CD14-positive monocyte (primary cell): ENCODE data around the gene KRT72. TPM values are rescaled to one million over a fixed set of nuclear protein-coding genes. Genes with fewer than 3 reads are reported as not detected.

ENCODE experiments used
- DNase-seq, 3 donors: peaks; one replicate each; pipeline ENCODE4 v3.0.0-alpha.2; 2011 to 2022
- H2AFZ ChIP-seq: 2 replicates; pipeline ENCODE4 v1.6.0; 2012; ENCODE audit warnings: mild to moderate bottlenecking, low read depth, low read length, inconsistent platforms; ENCODE audit not compliant: insufficient read depth, poor library complexity, severe bottlenecking
- H3K27ac ChIP-seq, 2 donors: 1 replicate in 1 of 2; 2 replicates in 1 of 2; pipeline ENCODE4 v1.5.1; 2012 to 2013; ENCODE audit warnings: low read length in 2 of 2, control low read depth in 1 of 2, inconsistent platforms in 1 of 2, low read depth in 1 of 2, mild to moderate bottlenecking in 1 of 2
- H3K27me3 ChIP-seq, 2 donors: one replicate each; pipeline versions ENCODE4 v1.6.0 to v1.6.1; 2011 to 2013; ENCODE audit warnings: low read length in 2 of 2; ENCODE audit not compliant: control insufficient read depth in 2 of 2, insufficient read depth in 2 of 2
- H3K36me3 ChIP-seq, 2 donors: replicated peaks in 1 of 2; 1 replicate in 1 of 2; 2 replicates in 1 of 2; pipeline versions ENCODE4 v1.5.1 to v1.6.1; 2012 to 2013; ENCODE audit warnings: low read length in 2 of 2, control low read depth in 1 of 2, inconsistent platforms in 1 of 2, mild to moderate bottlenecking in 1 of 2; ENCODE audit not compliant: insufficient read depth in 2 of 2, control insufficient read depth in 1 of 2
- H3K4me1 ChIP-seq, 2 donors: 1 replicate in 1 of 2; 2 replicates in 1 of 2; pipeline versions ENCODE4 v1.5.1 to v1.6.1; 2012 to 2013; ENCODE audit warnings: low read length in 2 of 2, control low read depth in 1 of 2, inconsistent platforms in 1 of 2, mild to moderate bottlenecking in 1 of 2, moderate library complexity in 1 of 2; ENCODE audit not compliant: insufficient read depth in 2 of 2, control insufficient read depth in 1 of 2
- H3K4me2 ChIP-seq: replicated peaks from 2 replicates; pipeline ENCODE3; 2012; ENCODE audit warnings: low read length, moderate library complexity, mild to moderate bottlenecking; ENCODE audit not compliant: poor library complexity, severe bottlenecking; ENCODE audit errors: extremely low read depth
- H3K4me3 ChIP-seq, 3 experiments: fragments of 200-600 bp in 1 of 3; sonication (generic) in 1 of 3; replicated peaks in 1 of 3; 1 replicate in 2 of 3; 2 replicates in 1 of 3; pipeline ENCODE4 v1.5.1; 2011 to 2013; ENCODE audit warnings: low read length in 3 of 3, mild to moderate bottlenecking in 3 of 3, control low read depth in 2 of 3, low read depth in 2 of 3, inconsistent platforms in 1 of 3, moderate library complexity in 1 of 3
- H3K79me2 ChIP-seq: 2 replicates; pipeline ENCODE4 v1.6.0; 2012; ENCODE audit warnings: mild to moderate bottlenecking, control low read depth, inconsistent platforms, low read length, moderate library complexity; ENCODE audit not compliant: insufficient read depth
- H3K9ac ChIP-seq: 2 replicates; pipeline ENCODE4 v1.6.0; 2017; ENCODE audit warnings: low read length, mild to moderate bottlenecking; ENCODE audit not compliant: insufficient read depth, poor library complexity, severe bottlenecking
- H3K9me3 ChIP-seq, 2 donors: replicated peaks in 1 of 2; 1 replicate in 1 of 2; 2 replicates in 1 of 2; pipeline versions ENCODE4 v1.5.1 to v1.6.1; 2012 to 2013; ENCODE audit warnings: low read length in 2 of 2, control low read depth in 1 of 2; ENCODE audit not compliant: control insufficient read depth in 1 of 2, insufficient read depth in 1 of 2
- H4K20me1 ChIP-seq: 2 replicates; pipeline ENCODE4 v1.6.0; 2012; ENCODE audit warnings: mild to moderate bottlenecking, low read length, control low read depth, moderate library complexity; ENCODE audit not compliant: insufficient read depth
- H3K27ac Mint-ChIP-seq, 7 donors: one replicate each; pipeline ENCODE4 v1.8.0; 2020; ENCODE audit warnings: mild to moderate bottlenecking in 7 of 7, mixed read lengths in 7 of 7, moderate library complexity in 6 of 7, inconsistent platforms in 2 of 7
- H3K27me3 Mint-ChIP-seq, 3 donors: one replicate each; pipeline ENCODE4 v1.8.0; 2021 to 2022; ENCODE audit warnings: low read depth in 3 of 3, mild to moderate bottlenecking in 3 of 3, mixed read lengths in 3 of 3, moderate library complexity in 3 of 3, inconsistent platforms in 1 of 3
- H3K36me3 Mint-ChIP-seq, 2 donors: one replicate each; pipeline ENCODE4 v1.8.0; 2020; ENCODE audit warnings: mixed read lengths in 2 of 2, inconsistent platforms in 1 of 2, mild to moderate bottlenecking in 1 of 2
- H3K4me1 Mint-ChIP-seq: one replicate; pipeline ENCODE4 v1.8.0; 2020; ENCODE audit warnings: mild to moderate bottlenecking, mixed read lengths
- H3K4me3 Mint-ChIP-seq, 2 donors: one replicate each; pipeline ENCODE4 v1.8.0; 2020; ENCODE audit warnings: mild to moderate bottlenecking in 2 of 2, mixed read lengths in 2 of 2, moderate library complexity in 1 of 2
- H3K9me3 Mint-ChIP-seq, 7 donors: one replicate each; pipeline ENCODE4 v1.8.0; 2020 to 2022; ENCODE audit warnings: mixed read lengths in 7 of 7, mild to moderate bottlenecking in 6 of 7, moderate library complexity in 6 of 7, inconsistent platforms in 2 of 7
- CTCF ChIP-seq: fragments of 200-600 bp; IDR thresholded peaks from one replicate; pipeline ENCODE4 v1.8.0; 2022; ENCODE audit warnings: antibody characterized with exemption, mild to moderate bottlenecking
- WGBS: methylation state at CpG from one replicate; pipeline ENCODE4 v1.1.5; 2013; ENCODE audit warnings: missing lambda C conversion rate; ENCODE audit not compliant: insufficient coverage; 5-methylcytosine and 5-hydroxymethylcytosine counted together
- intact Hi-C, 2 donors: fragments of 100-400 bp; cut with micrococcal nuclease; formaldehyde crosslinking; loops; one replicate each; pipeline versions ENCODE4 v1.15.0 to v1.15.1; 2023
- polyA plus RNA-seq, 3 donors: library from polyadenylated mRNA; depleted of rRNA in 1 of 3; unstranded in 2 of 3; stranded (reverse) in 1 of 3; fragments of 300-500 nt in 2 of 3; fragments of >200 nt in 1 of 3; fragmentation: Illumina TruSeq in 2 of 3; gene quantifications; 1 replicate in 2 of 3; 2 replicates in 1 of 3; pipeline ENCODE4 v1.2.3, GENCODE V29; 2012 to 2021

Gene KRT72
- polyA plus RNA-seq, 3 donors = not detected

GRCh38 chr12:52628841-52629240, 27.6 kb upstream of the KRT72 start:
- no peak for DNase-seq
- H3K27me3 ChIP-seq = no peaks in the 10 kb centered on the region
- H3K9ac ChIP-seq = no peak overlapping the region
- no peak overlapping the region for H3K27ac ChIP-seq
- H3K4me2 ChIP-seq = no peak overlapping the region
- Mint-ChIP-seq H3K4me3 (no peak overlapping the region), H3K27me3 (peaks cover 0 to 10% (median 5%) of the 10 kb centered on the region in 3 donors), H3K36me3 (no peaks in the 10 kb centered on the region), H3K9me3 (no peaks in the 10 kb centered on the region), H3K27ac (no peak overlapping the region), H3K4me1 (peaks cover 8% of the 10 kb centered on the region)
- H3K4me3 ChIP-seq = no peak overlapping the region
- H2AFZ ChIP-seq = peak overlapping the region; percentile 34
- intact Hi-C loops = no loop called here
- no peak for TF ChIP-seq CTCF
- no peaks in the 10 kb centered on the region for H3K9me3 ChIP-seq
- H3K4me1 ChIP-seq = no peaks in the 10 kb centered on the region
- H3K36me3 ChIP-seq = no peaks in the 10 kb centered on the region
- WGBS = 95% methylated on average over 2 of the region's 2 CpGs
- no peaks in the 10 kb centered on the region for H3K79me2 ChIP-seq
- no peaks in the 10 kb centered on the region for H4K20me1 ChIP-seq

GRCh38 chr12:52628111-52628507, 26.8 kb upstream of the KRT72 start:
- Histone ChIP-seq H3K27ac (no peak overlapping the region), H3K79me2 (no peaks in the 10 kb centered on the region), H3K9me3 (no peaks in the 10 kb centered on the region), H3K4me1 (no peaks in the 10 kb centered on the region), H3K36me3 (no peaks in the 10 kb centered on the region), H2AFZ (no peak overlapping the region), H3K27me3 (no peaks in the 10 kb centered on the region), H3K4me2 (no peak overlapping the region), H3K9ac (no peak overlapping the region), H3K4me3 (no peak overlapping the region), H4K20me1 (no peaks in the 10 kb centered on the region)
- Mint-ChIP-seq H3K9me3 (no peaks in the 10 kb centered on the region), H3K36me3 (no peaks in the 10 kb centered on the region), H3K27ac (peak overlapping the region in 1 of 7 donors; percentile 16), H3K4me1 (peaks cover 5% of the 10 kb centered on the region), H3K27me3 (peaks cover 0 to 10% (median 3%) of the 10 kb centered on the region in 3 donors), H3K4me3 (no peak overlapping the region)
- no CpG with 5 or more reads among the region's 4 CpGs for WGBS
- no peak for TF ChIP-seq CTCF
- no peak for DNase-seq
- intact Hi-C loops = no loop called here
